ENCODE results near the gene TPRG1. TPM values are rescaled to one million over a fixed set of nuclear protein-coding genes. Genes with fewer than 3 reads are reported as not detected.

The TPRG1 gene
- total and polyA plus RNA-seq, 2 donors (not counting 3 experiments of a cell fraction or from before 2014, with no cell fraction given) = 0.30 TPM; not detected in 1

DNA sequence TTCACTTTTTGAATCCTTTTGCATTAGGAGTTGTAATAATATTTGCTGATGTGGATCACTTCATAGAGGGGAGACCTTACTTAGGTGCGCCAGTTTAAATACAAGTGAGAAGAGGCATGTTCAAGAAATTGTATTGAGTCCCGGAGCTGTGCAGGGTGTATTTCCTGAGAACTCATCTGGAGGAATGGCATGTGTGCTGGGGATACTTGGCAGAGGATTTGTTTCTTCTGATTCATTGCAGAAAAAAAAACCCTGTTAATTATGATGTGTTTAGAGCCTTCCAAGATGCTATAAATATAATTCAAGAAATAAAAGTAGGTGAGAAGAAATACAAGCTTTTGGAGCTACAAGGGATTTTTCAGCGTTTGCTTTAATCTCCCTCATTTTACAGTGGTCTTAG is 97.6 kb downstream of the TPRG1 start:
- H2AFZ ChIP-seq (ENCODE audit: low read depth, low read length) = no peak overlapping the region
- intact Hi-C loops (cut with micrococcal nuclease) = no loop called here
- no peaks in the 10 kb centered on the region for H3K9me1 ChIP-seq (replicated peaks; ENCODE audit: control insufficient read depth, extremely low read depth, insufficient read depth, low read length)
- no peak overlapping the region for H3K9ac ChIP-seq (replicated peaks; ENCODE audit: extremely low read depth, insufficient read depth, low read length)
- no peaks in the 10 kb centered on the region for H3K79me2 ChIP-seq (ENCODE audit: control insufficient read depth, insufficient read depth, low read length)
- no TSS peak for BruUV-seq (replicated peaks)
- ChIA-PET POLR2A (no interaction called here), CTCF (interaction anchor here (2.7 kb wide), 1 partner anchor 679 kb away, joined by 16 read pairs; no protein-coding TSS in a partner anchor)
- no peak overlapping the region for H3K4me2 ChIP-seq (ENCODE audit: insufficient read depth, low read length)
- dilution Hi-C loops (cut with MboI; ENCODE audit: extremely low pct_ligation_motif_present, low sequenced_read_pairs) = no loop called here
- no peaks in the 10 kb centered on the region for H3K4me1 ChIP-seq (ENCODE audit: control insufficient read depth, extremely low read depth, insufficient read depth, low read length)
- H3K4me3 ChIP-seq (replicated peaks in 1 of 3; ENCODE audit: insufficient read depth in 1 of 3, low read depth in 1 of 3, low read length in 3 of 3) = no peak overlapping the region
- no peaks in the 10 kb centered on the region for H3K9me3 ChIP-seq (replicated peaks; ENCODE audit: control insufficient read depth, insufficient read depth, low read length)
- TF ChIP-seq JUN (IDR thresholded peaks at IDR 0.05; ENCODE audit: borderline replicate concordance, insufficient read depth, insufficient read length, low read depth) (no peak), EZH2 (IDR thresholded peaks at IDR 0.05; ENCODE audit: borderline replicate concordance, low read depth, low read length, severe bottlenecking) (no peak), GATA2 (IDR thresholded peaks at IDR 0.05; ENCODE audit: insufficient read depth, insufficient read length, low read depth, low read length) (no peak), FOS (IDR thresholded peaks at IDR 0.05; ENCODE audit: borderline replicate concordance, insufficient read depth, low read length) (no peak), MYC (IDR thresholded peaks at IDR 0.05; ENCODE audit: low read depth, low read length) (no peak), POLR2A (IDR thresholded peaks at IDR 0.05; ENCODE audit: low read depth, low read length) (no peak), POLR2AphosphoS5 (IDR thresholded peaks at IDR 0.05; ENCODE audit: insufficient read depth, low read depth, low read length) (no peak), MAX (IDR thresholded peaks at IDR 0.05; ENCODE audit: insufficient read depth, insufficient read length) (no peak)
- TF ChIP-seq, protein P1, sequence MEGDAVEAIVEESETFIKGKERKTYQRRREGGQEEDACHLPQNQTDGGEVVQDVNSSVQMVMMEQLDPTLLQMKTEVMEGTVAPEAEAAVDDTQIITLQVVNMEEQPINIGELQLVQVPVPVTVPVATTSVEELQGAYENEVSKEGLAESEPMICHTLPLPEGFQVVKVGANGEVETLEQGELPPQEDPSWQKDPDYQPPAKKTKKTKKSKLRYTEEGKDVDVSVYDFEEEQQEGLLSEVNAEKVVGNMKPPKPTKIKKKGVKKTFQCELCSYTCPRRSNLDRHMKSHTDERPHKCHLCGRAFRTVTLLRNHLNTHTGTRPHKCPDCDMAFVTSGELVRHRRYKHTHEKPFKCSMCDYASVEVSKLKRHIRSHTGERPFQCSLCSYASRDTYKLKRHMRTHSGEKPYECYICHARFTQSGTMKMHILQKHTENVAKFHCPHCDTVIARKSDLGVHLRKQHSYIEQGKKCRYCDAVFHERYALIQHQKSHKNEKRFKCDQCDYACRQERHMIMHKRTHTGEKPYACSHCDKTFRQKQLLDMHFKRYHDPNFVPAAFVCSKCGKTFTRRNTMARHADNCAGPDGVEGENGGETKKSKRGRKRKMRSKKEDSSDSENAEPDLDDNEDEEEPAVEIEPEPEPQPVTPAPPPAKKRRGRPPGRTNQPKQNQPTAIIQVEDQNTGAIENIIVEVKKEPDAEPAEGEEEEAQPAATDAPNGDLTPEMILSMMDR (IDR thresholded peaks at IDR 0.05; ENCODE audit: extremely low read depth in 1 of 2, insufficient read depth in 1 of 2, low read depth in 1 of 2, low read length in 2 of 2) = no peak
- no peaks in the 10 kb centered on the region for H4K20me1 ChIP-seq (replicated peaks; ENCODE audit: control insufficient read depth, extremely low read depth, insufficient read depth, low read length)
- DNase-seq (ENCODE audit: low read depth, low spot score) (no peak), FAIRE-seq (no peak)
- no peaks in the 10 kb centered on the region for H3K27me3 ChIP-seq (ENCODE audit: control insufficient read depth in 2 of 2, insufficient read depth in 2 of 2, low read length in 2 of 2)
- no peak overlapping the region for H3K27ac ChIP-seq (ENCODE audit: insufficient read depth, low read depth, low read length)
- H3K36me3 ChIP-seq (ENCODE audit: control insufficient read depth in 2 of 2, extremely low read depth in 1 of 2, insufficient read depth in 2 of 2, low read length in 2 of 2) = no peaks in the 10 kb centered on the region

Data from endothelial cell of umbilical vein (primary cell).